GM10847 (cell line): Measurements from ENCODE around the gene SLC12A7.

Experiments
- POLR2A ChIP-seq: IDR thresholded peaks from 2 replicates; pipeline ENCODE4 v1.6.1; 2011; ENCODE audit not compliant: insufficient read length; ENCODE audit errors: extremely low read depth

The SLC12A7 gene

DNA sequence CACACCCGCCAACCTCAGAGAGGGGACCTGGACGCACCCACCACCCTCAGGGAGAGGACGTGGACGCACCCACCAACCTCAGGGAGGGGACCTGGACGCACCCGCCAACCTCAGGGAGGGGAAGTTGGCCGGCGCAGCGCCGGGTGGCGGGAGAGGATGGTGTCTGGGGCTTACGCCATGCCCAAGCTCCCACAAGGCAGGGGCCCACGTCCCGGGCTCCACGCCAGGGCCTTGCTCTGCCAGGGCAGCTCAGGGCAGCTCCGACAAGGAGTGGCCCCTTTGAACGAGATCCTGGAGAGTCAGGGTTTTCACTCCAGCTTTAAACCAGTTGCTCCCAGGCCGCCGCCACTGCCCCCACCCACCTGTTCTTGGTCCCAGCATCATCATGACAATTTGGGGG, 32.2 kb upstream of the SLC12A7 start:
- no peak for TF ChIP-seq POLR2A

DNA sequence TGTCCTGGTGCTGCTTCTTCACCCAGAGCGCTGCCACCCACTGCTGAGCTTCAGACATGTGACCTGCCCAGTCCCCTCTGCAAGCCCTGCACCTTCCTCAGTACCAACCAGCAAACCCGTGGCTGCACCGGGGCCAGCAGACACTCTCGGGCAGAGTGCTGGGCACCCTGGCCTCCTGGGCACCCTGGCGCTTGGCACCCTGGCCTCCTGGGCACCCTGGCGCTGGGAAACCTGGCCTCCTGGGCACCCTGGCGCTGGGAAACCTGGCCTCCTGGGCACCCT, 31.7 kb upstream of the SLC12A7 start:
- TF ChIP-seq POLR2A, result no peak

DNA sequence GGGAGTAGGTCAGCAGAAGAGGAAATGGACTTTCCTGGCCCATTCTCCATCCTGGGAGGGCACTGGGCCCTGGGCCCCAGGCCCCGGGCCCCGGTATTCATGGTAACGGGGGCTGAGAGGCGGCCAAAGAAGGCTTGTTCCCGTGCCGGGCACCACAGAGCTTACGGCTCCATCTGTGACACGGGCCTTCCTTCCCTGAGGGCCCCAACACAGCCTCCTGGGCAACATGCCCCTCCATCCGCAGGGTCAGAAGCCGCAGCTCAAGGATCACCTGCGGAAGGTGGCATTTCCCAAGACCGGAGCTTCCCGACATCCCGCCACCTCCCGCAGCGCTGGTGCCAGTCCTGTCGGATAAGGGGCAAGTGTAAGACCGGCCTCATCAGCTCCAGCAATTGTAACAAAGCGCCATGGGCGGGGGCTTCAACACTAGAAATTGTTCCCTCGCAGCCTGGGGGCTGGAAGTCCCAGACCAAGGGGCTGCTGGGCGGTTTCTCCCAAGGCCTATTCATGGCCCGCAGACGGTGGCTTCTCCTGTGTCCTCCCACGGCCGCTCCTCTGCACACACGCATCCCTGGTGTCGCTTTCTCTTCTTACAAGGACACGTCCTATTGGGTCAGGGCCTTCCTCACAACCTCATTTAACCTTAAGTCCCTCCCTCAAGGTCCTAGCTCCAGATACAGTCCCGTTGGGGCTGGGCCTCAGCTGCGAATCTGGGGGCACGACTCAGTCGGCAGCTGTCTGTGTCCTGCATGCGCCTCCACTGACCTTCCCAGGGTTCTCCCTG, 31.2 kb upstream of the SLC12A7 start:
- TF ChIP-seq POLR2A, result no peak

DNA sequence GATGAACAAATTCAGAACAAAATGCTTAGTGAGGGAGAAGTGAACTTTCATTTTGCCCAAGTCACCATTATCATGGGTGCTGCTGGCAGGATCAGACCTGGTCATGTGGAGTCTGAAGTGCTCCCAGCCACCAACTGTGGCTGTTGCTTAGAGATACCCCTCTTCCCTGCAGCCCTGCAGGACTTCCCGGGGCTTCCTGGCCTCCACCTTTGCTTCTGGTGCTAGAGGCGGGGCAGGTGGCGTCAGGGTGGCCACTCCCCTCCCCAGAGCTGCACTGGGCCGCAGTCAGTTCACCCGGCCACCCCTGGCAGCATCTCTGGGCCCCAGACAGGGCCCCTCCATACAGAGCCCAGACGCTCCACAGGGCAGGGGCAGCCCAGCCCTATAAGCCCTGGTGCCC, 30.0 kb upstream of the SLC12A7 start:
- no peak for TF ChIP-seq POLR2A

DNA sequence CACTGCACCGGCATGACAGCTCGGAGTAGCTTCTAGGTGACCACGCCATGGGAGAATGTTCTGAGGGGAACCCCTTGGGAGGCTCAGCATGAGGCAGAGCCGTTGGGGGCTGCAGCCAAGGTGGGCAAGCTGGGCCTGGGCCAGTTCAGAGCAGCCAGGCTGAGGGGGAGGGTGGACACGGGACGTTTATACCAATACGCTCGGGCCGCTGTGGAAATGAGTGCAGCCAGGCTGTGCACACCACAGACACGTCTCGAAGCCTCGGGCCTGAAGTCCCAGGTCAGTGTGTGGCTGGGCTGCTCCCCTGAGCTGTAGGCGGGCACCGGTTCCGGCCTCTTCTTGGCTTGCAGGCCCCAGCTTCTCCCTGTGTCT, 28.9 kb upstream of the SLC12A7 start:
- no peak for TF ChIP-seq POLR2A

DNA sequence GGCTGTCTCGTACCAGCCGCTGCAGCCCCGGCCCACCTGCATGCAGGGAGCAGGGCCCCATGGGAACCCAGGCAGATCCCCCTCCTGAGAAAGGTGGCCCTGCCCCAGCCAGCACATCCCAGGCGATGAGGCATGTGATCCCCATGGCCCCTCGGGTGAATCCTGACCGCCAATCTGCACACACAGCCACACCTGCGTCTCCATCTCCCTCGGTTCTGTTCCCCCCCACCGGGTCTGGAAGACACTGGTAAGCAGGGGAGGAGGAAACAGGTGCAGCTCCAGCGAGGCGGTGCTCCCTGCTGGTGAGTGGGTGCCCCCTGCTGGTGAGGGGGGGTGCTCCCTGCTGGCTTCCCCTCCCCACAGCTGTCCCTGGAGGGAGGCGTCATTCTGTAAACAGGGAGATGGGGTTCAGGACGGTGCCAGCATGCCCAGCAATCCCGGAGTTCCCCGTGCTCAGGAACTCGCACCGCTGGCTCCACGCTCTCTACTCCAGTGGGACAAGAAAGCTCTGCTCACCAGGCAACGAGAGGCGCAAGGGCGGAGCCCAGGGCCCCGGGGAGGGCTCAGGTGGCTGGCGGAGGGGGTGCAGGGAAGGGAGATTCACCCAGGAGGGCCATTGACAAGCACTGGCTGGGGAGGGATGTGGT, 28.4 kb upstream of the SLC12A7 start:
- no peak for TF ChIP-seq POLR2A

DNA sequence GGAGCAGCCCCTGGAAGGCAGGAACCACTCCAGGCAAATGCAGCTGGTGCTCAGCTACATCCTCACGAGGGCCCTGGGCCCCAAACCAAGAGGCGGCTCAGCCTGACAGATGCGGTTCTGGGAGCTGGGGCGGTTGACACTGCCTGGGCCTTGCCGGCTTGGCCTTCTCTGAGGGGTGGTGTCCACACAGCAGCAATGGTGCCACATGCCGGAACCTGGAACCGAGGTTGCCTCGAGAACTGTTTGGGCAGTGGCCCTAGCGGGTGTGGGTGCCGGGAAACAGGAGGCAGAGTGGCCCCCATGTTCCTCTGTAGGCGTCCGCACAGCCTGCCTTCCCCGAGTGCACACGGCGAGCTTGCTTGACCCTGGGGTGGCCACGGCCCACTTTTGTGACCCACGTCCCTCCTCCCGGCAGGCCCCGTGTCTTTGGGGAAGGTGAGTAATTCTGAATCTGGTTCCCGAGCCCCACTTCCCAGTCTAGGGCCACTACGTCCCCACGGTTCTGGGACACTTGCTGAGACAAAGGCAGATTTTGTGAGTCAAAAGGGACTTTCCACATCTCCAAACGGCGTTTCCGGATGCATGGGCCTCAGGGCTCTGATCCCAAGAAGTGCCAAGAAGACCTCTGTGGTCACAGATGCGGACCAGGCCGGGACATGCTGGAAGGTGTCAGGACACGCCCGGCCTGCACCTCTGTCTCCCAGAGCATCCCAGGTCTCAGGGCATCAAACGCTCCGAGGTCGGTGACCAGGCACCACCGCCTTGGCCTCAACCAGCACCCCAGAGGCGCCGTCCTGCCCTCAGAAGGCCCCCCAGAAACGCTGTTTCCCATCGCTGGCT, 27.7 kb upstream of the SLC12A7 start:
- no peak for TF ChIP-seq POLR2A

DNA sequence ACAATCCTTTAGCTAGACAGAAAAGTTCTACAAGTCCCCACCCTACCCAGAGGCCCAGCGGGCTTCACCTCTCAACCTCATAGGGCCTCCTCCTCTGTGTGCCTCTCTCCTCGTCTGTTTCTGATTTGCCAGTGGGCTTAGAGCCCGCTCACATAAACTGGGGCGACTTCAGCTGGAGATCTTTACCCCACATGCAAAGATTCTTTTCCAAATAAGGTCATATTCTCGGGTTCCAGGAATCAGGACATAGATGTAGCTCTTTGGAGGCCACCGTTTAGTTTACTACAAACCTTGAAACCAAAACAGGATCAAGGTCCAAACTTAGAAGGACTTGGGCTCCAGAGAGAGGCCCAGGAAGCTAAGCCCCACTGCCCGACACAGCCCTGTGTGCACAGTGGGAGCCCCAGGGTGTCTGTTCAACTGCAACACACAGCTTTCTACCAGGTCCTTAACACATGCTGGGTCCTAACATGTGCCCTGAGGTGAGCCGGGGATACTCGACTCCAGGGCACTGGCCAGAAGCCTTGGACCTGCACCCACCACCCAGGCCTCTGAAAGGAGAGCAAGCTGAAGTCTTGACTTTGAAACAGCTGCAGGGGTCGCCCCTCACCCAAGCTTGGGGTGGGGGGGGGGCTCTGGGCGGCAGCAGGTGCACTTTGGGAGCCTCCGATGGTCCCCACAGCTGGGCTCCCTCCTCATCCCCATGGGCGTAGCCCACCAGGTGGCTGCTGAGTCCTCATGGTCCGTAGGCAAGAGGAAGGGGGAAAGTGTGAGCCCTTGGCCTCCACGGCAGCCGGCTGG, 26.8 kb upstream of the SLC12A7 start:
- no peak for TF ChIP-seq POLR2A

DNA sequence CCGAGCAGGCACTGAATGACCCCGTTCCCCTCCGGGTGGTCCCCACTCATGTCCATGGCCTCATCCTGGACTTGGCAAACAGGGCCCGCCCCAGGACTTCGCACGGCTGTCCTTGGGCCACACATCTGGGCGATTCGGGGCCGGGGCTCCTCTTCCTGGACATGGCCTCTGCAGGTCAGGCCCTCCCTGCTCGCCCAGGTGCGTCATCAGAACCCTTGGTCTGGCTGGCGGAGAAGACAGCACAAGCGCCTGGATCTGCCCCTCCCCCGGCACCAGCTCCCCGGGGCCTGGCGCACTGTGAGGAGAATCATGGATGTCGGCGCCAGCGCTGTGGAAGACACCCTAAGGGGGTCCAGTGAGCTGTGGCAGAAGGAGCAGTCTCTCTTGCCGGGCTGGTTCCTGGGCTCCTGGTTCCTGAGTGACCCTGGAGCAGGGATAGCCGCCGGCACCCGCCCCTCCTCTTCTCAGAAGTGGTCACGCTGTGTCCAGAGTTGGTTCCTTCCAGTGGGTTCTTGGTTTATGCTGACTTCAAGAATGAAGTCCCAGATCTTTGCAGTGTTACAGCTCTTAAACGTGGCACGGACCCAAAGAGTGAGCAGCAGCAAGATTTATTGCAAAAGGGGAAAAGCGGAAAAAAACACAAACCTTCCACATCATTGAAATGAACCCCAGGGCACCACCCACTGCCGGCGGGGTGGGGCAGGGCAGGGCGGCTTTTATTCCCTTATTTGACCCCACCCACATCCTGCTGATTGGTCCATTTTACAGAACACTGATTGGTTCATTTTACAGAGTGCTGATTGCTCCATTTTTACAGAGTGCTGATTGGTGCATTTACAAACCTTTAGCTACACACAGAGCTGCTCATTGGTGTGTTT, 25.9 kb upstream of the SLC12A7 start:
- TF ChIP-seq POLR2A, result no peak

DNA sequence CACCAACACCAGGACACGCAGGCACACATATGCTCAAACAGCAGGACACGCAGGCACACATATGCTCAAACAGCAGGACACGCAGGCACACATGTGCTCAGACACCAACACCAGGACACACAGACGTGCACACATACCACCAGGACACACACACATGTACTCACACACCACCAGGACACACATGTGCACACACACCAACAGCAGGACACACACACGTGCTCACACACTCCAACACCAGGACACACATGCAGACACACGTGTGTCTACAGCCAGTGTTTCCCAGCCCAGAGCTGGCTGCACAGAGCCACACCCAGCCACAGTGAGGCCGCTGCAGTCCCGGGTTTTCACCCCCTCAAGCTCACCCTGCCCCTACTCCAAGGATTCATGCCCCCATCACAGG, 25.0 kb upstream of the SLC12A7 start:
- TF ChIP-seq POLR2A, result no peak

DNA sequence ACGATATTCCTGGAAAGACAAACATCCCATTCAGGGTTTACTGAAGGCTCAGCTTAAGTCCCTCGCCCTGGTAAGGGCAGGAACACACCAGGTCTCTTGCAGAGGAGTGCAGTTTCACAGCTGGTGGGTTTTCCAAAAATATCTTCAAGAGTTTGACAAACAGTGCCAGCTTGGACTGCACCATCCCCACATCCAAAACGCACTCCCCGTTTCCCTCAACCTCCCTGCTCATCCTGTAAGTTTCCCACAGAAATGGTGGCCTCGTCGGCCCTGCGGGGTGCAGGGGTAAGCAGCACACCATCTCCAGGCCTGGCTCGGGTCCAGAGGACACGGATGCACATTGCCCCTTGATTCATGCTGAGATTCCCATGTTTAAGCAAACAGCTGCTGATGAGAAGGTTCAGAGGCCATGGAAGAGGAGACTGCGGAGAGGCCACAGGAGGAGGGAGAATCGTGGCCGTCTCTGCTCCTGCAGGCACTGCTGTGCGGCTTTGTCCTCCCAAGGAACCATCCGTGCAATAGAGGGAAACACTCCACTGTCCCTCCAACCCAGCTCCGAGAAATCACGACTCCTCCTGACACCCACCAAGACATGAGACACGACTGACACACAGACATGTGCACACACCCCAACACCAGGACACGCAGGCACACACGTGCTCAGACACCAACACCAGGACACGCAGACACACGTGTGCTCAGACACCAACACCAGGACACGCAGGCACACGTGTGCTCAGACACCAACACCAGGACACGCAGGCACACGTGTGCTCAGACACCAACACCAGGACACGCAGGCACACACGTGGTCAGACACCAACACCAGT, 24.0 kb upstream of the SLC12A7 start:
- TF ChIP-seq POLR2A, result no peak

DNA sequence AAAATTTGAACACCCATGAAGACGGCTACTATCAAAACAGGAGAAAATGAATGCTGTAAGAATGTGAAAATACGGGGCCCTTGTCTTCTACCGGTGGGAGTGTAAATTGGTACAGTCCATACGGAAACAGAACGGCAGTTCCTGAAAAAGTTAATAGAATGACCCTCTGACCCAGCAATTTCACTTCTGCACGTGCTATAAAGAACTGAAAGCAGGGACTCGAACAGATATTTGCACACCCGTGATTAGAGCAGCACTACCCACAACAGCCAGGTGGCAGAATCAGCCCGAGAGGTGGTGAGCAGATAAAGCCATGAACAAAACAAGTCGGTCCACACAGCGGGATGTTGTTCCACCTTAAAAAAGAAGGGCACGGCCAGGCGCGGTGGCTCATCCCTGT, 22.6 kb upstream of the SLC12A7 start:
- TF ChIP-seq POLR2A, result no peak

DNA sequence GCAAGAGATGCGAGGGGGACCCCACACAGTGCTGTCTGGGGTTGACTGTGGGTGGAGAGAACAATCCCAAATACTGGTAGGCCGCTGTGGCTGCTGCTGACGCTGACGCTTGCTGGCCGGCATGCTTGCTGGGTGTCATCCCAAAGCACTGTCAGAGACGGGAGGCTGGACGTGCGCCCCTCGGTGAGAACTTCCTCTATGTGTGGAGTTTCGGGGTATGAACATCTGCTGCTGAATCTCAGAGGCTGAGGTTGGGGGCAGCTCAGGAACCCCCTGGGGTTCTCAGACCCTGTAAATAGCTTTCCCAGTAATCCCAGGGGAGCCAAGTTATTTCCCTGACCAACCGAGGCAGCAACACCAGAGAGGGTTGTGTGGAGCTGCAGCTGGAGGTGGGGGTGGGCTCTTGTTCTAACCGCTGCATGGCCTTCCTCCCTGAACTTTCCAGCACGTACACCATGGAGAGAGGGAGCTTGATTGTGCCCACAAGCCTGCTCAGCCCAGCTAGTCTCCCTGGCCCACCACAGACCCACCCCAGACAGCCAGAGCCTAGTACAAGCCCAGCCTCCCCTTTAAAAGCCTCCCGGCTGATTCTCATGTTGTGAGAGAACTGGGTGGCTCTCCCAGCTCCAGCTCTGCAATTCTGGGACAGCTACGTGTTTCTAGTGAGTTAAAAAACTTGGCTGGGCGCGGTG, 21.8 kb upstream of the SLC12A7 start:
- no peak for TF ChIP-seq POLR2A

DNA sequence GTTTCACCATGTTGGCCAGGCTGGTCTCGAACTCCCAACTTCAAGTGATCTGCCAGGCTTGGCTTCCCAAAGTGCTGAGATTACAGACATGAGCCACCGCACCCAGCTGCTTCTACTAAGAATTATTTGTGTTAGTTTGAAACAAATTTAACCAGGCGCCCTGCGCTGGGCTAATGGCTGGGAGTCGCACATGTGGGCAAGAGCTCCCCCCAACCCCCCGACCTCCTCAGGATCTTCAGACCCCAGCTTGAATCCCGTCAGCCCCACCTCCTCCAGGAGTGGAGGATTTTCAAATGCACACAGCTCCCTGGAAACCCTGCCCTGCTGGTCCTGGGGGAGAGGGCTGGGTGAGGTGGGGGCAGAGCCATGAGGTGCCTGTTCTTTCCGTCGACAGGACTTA, 21.2 kb upstream of the SLC12A7 start:
- TF ChIP-seq POLR2A, result no peak

DNA sequence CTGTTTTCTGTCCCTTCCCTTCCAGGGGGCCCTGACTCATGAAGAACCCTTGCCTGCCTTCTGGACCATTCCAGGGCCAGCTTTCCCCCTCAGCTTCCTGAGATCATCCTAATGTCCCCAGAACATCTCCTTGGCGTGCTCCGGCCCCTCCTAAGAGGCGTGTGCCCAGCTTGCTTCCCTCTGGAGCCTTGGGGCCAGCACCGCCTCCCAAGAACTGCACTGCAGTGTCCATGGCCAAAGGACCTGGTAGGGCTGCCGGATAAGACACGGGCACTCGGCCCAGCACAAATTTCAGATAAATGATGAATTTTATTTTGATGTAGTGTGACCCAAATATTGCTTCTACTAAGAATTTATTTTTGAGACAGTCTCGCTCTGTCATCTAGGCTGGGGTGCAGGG, 20.7 kb upstream of the SLC12A7 start:
- TF ChIP-seq POLR2A, result no peak
